NCI-H1436 treated with DMSO at 0.1 percent for 48 hours (cell line): ENCODE data around the gene SH3GLB2.

Source experiments
- DNase-seq: peaks from one replicate; lab custom pipeline; 2025; lab: John Stamatoyannopoulos, UW

Gene SH3GLB2

DNA sequence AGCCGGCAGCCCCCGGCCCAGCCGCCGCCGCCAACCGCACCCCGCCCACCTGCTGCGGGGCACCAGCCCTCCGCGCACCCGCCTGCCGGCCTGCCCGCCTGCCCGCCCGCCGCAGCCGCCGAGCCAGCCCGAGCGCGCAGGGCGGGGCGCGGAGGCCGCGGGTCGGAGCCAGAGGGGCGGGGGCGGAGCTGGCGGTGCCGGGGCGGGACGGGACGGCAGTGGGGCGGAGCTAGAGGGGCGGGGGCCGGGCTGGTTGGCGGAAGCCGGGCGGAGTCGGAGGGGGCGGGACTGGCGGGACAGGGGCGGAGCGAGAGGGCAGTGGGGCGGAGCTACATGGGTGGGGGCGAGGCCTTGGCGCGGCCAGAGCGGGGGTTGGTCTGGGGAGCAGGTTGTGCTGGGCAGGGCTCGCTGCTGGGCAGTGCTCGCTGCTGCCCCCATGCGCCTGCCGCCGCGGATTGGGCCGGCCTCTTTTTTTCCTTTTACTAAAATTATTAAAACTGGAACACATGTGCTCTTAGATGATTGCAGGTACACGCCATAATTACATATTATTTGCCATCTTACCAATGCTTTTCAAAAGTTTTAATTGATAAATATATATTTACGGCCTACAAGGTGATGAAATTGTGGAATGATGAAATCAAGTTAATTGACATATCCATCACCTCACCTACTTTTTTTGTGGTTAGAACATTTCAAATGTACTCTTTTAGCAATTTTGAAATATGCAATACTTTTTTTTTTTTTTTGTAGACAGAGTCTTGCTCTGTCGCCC, at the start of gene SH3GLB2:
SH3GLB2 (minus strand) TSS at position 140 of the 775 bp plus-strand sequence. CDS start 177 bp downstream, outside the sequence.
- DNase-seq = no peak

DNA sequence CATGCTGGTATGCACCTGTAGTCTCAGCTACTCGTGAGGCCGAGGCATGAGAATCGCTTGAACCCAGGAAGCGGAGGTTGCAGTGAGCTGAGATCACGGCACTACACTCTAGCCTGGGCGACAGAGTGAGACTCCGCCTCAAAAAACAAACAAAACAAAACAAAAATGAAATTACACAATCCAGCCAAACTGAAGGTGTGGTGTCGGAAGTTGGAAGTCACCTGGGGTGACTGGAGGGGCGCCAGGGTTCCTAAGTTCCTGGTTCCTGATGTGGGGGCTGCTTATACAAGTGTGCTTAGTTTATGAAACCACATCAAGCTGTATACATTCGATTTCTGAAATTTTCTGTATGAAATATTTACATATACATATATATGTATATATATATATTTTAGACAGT, 49.1 kb upstream of the SH3GLB2 start:
- no peak for DNase-seq

DNA sequence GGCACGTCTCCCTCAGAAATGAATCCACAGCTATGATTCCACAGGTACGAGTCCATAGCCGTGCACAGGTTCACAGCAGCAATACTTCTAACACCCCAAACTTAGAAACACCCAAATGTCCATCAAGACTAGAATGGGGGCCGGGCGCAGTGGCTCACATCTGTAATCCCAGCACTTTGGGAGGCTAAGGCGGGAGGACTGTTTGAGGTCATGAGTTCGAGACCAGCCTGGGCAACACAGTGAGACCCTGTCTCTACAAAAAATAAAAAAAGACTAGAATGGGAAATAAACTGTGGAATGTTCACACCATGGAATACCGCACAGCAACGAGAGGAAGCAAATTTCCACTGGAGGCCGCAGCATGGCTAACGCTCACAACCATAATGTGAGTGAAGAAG, 48.5 kb upstream of the SH3GLB2 start:
- no peak for DNase-seq

- DNase-seq = no peak
These were observed 48.0 kb upstream of the SH3GLB2 start for GRCh38 chr9:129075996-129076639.

GRCh38 chr9:129074106-129074505, 46.0 kb upstream of the SH3GLB2 start:
- DNase-seq = no peak

- DNase-seq = no peak
These were observed 45.3 kb upstream of the SH3GLB2 start for GRCh38 chr9:129073404-129073803.

DNA sequence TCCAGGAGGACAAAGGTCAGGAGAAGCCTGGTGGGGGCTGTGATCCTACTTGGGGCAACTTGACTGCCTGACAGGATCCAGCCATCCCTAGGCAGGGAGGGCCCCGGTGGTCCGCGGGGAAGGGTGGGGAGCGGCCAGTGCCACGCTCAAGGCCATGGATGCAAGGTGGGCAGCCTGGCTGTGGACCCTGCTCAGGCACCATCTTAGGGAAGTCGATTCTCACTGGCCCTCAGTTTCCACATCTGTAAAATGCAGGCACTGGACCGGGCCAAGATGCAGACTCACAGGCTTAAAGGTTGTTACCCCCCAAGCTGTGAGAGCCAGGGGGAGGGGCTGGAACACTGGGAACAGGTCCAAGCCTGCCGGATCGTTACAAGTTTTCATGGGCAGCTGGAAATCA, 44.0 kb upstream of the SH3GLB2 start:
- no peak for DNase-seq

DNA sequence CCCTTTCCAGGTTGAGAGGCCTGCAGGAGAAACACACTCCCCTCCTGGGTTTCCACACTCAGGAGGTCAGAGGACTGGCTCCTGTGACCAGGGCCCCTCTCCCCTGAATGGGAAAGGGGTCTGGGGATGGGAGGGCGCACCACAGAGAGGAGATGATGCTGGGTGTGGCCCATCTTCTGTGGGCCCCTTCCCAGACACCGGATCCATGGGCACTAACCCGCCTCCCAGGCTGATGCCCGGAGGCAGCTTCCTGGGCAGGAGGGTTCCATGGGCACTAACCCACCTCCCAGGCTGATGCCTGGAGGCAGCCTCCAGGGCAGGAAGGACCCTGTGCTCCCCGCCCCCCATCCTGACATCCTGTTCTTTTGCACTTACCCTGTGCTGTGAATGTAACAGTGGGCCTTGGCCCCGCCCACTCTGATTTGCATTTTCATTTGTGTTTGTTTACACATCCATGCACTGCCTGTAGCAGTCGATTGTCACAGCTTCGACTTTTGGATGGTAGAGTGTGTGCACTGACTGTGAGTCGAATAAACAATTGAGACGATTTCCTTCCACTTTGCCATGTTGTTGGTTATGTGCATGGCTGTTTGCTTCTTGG, 43.5 kb upstream of the SH3GLB2 start:
- DNase-seq = no peak

DNA sequence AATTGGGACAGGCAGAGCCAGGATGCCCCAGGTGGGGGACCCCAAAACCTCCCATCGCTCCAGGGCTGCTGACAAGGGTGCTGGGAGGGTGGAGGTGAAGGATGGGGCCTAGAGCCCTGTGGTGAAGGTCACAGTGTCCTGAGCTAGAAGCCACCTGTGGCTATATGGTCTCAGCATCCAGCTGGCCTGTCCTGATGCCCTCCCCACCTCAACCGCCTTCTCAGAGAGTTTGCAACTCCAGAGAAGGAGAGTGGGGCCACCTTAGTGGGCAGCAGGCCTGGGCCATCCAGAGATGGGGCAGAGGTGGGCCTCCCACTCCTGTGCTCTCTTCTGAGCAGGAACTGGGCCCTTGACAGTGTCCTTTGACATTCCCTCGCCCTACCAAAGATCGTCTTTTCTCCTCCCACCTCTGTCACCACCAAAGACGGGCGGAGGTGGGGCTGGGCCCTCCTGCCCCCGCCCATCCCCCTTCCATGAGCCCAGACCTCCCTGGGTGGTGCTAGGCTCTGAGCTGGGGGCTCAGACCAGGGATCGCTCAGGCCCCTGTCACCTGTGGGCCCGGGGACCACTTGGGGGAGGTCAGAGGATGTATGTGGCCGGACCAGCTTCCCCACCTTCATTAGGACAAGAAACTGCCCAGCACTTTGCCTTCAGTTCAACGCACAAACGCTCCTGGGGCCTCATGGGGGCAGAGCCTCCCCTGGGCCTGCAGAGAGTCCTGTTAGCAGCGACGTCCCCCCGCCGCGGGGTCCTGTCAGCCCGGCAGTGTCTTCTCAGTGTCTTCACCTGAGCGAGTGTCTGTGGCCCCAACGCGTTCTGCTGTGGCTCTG, 42.8 kb upstream of the SH3GLB2 start:
- DNase-seq = no peak

GRCh38 chr9:129069862-129070641, 41.9 kb upstream of the SH3GLB2 start:
- no peak for DNase-seq

DNA sequence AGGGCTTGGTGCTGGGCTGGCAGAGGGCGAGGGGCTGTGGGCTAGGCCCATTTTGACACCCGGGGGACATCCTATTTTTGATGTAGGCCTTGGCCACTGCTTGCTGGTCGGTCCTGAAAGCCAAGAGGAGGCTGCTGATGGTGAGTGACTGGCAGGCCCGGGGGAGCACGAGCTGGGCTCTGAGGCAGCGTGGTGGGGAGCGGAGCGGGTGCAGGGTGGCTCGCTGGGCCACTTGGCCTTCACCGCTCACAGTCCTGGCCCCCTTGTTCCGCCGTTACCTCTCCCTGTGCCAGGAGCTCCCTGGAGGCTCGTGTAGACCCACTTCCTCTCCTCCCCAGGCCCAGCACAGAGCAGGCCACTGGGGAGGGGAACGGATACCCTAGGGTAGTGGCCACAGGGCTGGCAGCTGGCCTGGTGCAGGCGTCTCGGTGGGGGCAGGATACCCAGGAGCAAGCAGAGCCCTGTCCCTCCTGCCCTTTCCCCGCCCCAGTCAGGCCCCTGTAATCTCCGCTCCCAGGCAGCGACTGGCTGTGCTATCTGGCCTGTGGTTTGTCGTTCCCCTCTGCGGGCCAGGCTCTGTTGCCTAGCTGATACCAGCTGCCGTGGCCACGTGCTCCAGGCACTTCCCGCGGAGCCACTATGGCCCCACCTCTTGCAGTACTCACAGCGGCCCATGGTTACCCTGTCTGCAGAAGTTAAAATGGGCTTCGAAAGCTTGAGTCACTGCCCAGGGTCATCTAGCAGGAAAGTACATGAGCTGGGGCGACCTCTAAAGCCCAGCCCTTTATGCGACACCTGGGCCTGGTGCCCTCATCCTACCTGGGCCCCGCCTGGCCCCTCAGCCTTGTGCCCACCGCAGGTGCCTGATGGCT, 41.1 kb upstream of the SH3GLB2 start:
- DNase-seq = no peak

DNA sequence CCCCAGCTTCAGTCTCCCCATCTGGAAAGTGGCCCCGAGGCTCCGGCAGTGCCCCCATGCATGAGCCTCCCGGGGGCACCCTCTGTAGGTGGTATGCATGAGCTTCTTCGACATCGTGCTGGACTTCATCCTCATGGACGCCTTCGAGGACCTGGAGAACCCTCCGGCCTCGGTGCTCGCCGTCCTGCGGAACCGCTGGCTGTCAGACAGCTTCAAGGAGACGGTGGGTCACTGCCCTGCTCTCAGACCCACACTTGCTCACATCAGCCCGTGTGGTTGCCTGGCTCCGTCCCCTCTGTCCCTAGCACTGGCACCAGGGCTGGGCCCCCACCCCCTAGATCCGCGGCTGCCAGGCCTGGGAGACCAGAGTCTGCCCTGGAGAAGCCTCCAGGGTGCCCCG, 40.0 kb upstream of the SH3GLB2 start:
- DNase-seq = no peak

DNA sequence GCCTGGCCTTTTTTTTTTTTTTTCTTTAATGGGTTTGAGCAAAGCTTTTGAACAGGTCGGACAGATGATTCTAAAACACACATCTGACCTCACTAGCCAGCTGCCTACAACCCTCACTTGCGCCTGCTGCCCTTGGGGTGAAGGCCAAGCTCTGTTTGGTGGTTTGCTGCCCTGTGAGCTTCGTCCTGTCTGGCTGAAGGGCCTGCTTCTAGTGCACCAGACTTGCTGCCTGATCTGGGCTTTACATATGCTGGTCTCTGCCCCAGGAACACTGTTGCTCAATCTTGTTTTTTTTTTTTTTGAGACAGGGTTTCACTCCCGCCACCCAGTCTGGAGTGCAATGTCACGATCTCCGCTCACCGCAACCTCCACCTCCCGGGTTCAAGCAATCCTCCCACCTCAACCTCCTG, 36.4 kb upstream of the SH3GLB2 start:
- DNase-seq = no peak

GRCh38 chr9:129063061-129063460, 34.9 kb upstream of the SH3GLB2 start:
- no peak for DNase-seq

- DNase-seq = no peak
These were observed 32.9 kb upstream of the SH3GLB2 start for GRCh38 chr9:129060991-129061390.

- no peak for DNase-seq
These were observed 32.0 kb upstream of the SH3GLB2 start for GRCh38 chr9:129059796-129060785.

DNA sequence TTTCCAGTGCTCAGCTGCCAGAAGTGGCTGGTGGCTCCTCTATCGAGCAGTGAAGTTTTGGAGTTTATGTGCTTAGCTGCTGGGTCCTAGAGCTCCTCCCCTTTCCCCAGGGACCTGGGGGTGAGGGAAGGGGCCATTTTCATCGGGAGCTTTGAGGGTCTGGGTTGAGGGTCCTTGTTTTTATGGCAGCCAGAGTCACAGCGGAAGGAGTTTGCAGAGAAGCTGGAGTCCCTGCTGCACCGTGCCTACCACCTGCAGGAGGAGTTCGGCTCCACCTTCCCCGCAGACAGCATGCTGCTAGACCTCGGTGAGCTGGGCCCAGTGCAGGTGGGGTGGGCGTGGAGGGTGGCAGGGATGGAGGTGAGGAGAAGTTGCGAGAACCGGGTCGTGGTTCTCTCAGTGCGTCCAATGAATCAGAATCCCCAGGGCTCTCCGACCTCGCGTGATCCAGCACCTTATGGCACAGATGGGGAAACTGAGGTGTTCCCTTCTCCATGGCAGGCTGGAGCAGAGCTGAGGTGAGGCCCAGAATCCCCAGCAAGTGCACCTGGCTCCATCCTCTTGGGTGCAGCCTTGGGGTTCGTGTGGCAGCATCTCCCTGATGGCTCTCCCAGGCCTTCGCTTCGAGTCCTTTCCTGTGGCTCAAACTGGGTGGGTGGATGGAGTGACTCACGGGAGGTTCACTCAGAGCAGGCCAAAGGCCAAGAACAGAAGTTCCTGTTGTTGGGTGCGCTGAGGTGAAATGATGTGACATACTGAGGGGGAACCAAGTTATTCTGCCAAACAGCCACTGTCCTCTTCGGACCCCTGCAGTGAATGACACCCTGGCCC, 31.0 kb upstream of the SH3GLB2 start:
- DNase-seq = no peak

- DNase-seq = no peak
These were observed 26.2 kb upstream of the SH3GLB2 start for GRCh38 chr9:129054163-129054851.
